NCI-H1048 (cell line): ENCODE results near the gene NDUFAB1.
"Not testable (repeated sequence)": the region's sequence is repeated elsewhere in the genome, so short reads cannot be mapped to it uniquely, and the experiment has no call there.

Experiments
- DNase-seq: peaks from one replicate; lab custom pipeline; 2025; lab: John Stamatoyannopoulos, UW

Gene NDUFAB1

DNA sequence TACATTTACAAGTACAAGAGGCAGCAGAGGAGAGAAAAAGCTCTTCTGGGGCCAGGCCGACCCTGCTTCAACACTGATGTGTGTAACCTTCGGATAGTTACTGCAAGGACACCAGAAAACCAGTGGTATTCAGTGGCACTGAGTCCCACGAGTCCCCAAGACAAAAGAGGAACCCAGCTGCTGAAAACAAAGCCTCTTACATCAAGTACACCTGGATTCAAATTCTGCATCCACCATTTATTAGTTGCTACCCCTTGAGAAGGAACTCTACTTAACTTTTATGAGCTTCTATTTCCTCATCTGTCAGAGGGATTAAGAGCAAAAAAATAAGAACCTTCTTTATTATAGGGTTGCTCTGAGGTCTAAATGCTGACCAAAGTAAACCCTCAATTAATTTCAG, 41.6 kb downstream of the NDUFAB1 start:
- DNase-seq: no peak

DNA sequence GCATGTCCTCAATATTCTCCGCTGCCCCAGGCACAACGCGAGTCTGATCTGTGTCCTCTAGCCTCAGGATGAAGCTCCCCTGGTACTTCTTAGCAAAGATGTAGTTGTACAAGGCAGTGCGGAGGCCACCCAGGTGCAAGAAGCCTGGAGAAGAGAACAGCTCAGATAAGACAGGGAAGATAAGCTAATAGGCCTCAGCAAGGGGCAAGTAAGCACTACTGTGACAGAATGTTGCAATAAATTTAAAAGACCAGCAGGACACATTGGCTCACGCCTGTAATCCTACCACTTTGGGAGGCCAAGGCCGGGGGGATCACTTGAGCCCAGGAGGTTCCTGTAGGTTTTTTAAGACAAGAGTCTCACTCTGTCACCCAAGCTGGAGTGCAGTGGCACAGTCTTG, 44.0 kb downstream of the NDUFAB1 start:
- DNase-seq: no peak

DNA sequence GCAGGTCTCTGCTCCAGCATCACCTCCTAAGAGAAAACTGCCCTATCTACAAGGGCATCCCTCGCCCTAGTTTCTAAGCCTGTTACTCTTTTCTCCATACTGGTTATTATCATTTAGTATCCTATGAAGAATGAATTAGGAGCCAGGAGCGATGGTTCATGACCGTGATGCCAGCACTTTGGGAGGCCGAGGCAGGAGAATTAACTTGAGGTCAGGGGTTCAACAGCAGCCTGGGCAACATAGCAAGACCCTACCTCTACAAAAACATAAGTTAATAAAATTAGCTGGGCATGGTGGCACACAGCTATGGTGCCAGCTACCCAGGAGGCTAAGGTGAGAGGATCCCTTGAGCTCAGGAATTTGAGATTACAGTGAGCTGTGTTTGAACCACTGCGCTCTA, 46.2 kb downstream of the NDUFAB1 start:
- DNase-seq: no peak

DNA sequence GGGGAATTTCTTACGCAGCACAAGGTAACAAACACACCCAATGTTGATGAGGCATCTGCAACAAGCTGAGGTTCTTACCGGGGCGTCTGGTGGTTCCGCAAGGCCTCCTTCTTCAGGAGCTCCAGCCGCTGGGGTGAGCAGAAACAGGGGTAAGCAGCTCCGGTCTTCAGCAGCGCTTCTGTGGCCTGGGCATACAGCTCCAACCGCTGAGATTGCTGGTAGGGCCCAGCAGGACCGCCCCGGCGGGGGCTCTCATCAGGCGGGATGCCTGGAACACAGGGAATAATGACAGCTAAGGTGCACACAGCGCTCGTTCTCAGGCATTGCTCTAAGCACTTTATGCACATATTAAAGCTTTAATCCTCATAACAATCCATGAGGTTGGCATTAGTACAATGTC, 51.7 kb downstream of the NDUFAB1 start:
- DNase-seq: no peak

DNA sequence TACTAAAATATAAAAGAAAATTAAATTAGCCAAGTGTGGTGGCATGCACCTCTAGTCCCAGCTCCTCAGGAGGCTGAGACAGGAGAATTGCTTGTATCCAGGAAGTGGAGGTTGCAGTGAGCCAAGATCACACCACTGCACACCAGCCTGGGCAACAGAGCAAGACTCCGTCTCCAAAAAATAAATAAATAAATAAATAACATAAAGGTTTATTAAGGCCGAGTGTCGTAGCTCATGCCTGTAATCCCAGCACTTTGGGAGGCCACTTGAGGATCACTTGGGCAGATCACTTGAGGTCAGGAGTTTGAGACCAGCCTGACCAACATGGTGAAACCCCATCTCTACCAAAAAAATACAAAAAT, 55.3 kb downstream of the NDUFAB1 start:
- DNase-seq: not testable (repeated sequence)

DNA sequence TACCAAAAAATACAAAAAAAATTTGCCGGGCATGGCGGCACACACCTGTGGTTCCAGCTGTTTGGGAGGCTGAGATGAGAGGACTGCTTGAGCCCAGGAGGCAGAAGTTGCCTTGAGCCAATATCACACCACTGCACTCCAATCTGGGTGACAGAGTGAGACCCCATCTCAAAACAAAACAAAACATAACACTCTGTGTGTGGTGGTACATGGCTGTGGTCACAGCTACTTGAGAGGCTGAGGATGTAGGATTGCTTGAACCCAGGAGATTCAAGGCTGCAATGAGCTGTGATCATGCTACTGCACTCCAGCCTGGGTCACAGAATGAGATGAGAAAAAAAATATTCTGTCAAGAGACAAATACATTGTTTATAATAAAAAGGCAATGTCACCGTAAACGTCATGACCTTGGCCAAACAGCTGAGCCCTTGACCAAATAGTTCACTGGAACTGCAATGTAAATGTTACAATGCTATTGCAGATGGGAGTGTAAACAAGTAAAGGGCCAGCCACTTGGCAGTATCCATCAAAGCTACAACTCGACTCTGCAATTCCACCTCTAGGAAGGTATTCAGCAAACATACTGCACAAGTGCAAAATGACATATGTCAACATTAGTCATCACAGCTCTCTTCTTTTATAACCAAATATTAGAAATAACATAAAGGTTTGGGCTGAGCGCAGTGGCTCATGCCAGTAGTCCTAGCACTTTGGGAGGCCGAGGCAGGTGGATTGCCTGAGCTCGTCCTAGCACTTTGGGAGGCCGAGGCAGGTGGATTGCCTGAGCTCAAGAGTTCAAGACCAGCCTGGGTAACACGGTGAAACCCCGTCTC, 55.9 kb downstream of the NDUFAB1 start:
- no peak for DNase-seq

DNA sequence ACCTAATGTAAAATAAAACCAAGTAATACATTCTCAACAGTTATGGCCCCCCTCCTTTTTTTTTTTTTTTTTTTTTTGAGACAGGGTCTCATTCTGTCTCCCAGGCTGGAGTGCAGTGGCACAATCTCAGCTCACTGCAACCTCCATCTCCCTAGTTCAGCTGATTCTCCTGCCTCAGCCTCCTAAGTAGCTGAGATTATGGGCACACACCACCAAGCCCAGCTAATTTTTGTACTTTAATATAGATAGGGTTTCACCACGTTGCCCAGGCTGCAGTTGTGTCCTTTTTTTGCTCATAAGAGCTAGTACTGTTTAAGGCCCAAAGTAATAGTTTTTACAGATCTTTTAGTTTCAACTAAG, 57.2 kb downstream of the NDUFAB1 start:
- no peak for DNase-seq

DNA sequence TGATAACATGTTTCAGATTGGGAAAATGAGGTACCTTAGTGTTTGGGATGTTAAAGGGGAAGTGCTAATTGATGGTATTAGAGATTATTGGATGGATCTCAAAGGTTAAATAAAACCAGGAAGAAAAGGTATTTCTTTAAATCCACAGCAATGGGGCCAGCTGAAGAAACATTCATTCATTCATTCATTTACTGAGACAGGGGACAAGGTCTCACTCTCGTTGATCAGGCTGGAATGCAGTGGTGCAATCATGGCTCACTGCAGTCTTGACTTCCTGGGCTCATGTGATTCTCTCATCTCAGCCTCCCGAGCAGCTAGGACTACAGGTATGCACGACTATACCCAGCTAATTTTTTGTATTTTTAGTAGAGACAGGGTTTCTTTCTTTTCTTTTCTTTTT, 58.7 kb downstream of the NDUFAB1 start:
- no peak for DNase-seq

DNA sequence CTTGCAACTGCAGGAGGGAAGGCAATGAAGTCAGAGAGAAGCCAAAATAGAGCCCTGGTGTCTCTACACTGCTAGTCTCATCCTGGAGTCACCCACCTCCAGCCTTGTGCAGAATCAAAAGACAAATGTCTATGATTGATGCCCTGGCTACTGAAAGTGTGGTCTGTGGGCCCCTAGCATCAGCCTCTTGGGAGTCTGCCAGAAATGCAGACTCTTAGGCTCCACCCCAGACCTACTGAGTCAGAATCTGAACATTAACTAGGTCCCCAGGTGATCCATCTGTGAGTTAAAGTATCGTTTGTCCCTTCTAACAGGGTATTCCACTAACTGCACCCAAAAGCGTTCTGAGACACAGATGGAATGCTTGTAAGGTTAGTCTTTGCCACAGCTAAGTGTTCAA, 60.2 kb downstream of the NDUFAB1 start:
- DNase-seq: no peak

DNA sequence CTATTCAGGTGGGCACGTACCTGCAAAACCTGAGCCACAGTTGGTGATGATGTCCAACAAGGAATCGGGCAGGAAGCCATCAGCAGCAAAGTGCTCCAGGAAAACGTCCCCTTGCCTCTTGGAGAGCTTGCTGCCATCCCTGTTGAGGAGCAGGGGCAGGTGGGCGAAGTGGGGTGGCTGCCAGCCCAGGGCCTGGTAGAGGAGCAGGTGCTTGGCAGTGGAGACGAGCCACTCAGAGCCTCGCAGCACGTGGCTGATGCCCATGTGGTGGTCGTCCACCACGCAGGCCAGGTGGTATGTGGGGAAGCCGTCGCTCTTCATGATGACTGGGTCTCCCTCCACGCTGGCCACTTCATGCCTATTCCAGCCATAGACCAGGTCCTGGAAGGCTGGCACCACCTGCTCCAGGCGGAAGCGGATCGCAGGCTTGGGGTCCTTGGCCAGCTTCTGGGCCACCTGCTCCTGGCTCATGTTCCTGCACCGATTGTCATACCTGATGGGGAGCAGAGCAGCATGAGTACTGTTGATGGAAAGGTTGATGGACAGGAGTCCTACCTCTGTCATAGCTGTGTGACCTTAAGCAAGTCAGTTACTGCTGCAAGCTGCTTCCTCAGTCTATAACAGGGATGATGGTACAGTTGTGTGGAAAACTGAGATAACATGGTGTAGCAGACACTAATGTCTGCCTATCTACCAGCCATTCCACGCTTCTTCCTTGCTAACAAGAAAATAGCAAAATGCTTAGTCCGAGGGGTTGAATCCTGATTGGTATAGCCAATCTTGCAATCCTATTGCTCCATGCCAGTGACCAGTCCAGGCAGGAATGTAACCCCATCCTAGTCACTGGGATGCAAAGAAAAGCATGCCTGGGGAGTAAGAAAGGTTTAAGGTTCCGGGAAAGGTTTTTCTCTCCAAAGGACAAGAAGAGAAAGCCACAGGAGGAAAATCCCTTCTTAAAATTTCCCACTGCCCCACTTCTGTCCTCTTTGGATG, 61.0 kb downstream of the NDUFAB1 start:
- no peak for DNase-seq

DNA sequence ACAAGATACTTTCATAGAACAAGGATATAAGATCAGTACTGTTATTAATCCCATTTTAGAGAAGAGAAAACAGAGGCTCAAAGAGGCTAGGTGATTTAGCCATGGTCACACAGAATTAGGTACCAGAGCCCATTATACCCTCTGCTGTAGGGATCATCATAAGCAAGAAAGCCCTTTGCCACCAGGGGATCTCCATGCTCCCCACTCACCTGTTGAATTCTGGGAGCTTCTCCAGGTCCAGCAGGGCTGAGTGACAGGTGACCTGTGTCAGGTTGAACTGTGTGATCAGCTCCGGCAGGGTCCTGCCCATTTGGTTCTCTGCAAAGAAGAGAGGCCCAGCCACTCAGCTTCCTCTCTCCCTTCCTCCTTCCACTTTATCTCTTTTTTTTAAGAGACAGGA, 63.7 kb downstream of the NDUFAB1 start:
- no peak for DNase-seq
